Measurements from ENCODE around the gene HTR6. TPM values are rescaled to one million over a fixed set of nuclear protein-coding genes. Genes with fewer than 3 reads are reported as not detected.

The HTR6 gene
- total RNA-seq, 1 donor from 2014 or later: 0.11 TPM

- Mint-ChIP-seq H3K4me1 (ENCODE audit: low read depth, unreplicated experiment) (no peaks in the 10 kb centered on the region), H3K27me3 (ENCODE audit: low read depth, unreplicated experiment) (peaks cover 16% of the 10 kb centered on the region), H3K36me3 (ENCODE audit: low read depth, unreplicated experiment) (no peaks in the 10 kb centered on the region), H3K9me3 (ENCODE audit: unreplicated experiment) (no peaks in the 10 kb centered on the region), H3K4me3 (ENCODE audit: unreplicated experiment) (peak overlapping the region; percentile 34), H3K27ac (ENCODE audit: unreplicated experiment) (no peak overlapping the region)
- Histone ChIP-seq H3K9me3 (ENCODE audit: insufficient read depth, low read depth, low read length) (no peaks in the 10 kb centered on the region), H3K4me3 (ENCODE audit: insufficient read depth, low read depth, low read length) (no peak overlapping the region), H3K9ac (ENCODE audit: low read length) (no peak overlapping the region), H3K27ac (ENCODE audit: low read depth, low read length) (no peak overlapping the region), H2AFZ (ENCODE audit: low read depth, low read length) (peak overlapping the region; percentile 36), H3K4me2 (ENCODE audit: low read length) (peak overlapping the region; percentile 57), H3K79me2 (ENCODE audit: insufficient read depth, low read length) (no peaks in the 10 kb centered on the region), H3K36me3 (ENCODE audit: insufficient read depth, low read length) (no peaks in the 10 kb centered on the region), H4K20me1 (ENCODE audit: insufficient read depth, low read length) (no peaks in the 10 kb centered on the region), H3K27me3 (ENCODE audit: insufficient read depth, low read length) (no peaks in the 10 kb centered on the region), H3K4me1 (ENCODE audit: insufficient read depth, low read length) (no peaks in the 10 kb centered on the region)
- peak; percentile 37 for DNase-seq (ENCODE audit: low read depth)
- peak; percentile 13 for FAIRE-seq
- TF ChIP-seq, protein P1, sequence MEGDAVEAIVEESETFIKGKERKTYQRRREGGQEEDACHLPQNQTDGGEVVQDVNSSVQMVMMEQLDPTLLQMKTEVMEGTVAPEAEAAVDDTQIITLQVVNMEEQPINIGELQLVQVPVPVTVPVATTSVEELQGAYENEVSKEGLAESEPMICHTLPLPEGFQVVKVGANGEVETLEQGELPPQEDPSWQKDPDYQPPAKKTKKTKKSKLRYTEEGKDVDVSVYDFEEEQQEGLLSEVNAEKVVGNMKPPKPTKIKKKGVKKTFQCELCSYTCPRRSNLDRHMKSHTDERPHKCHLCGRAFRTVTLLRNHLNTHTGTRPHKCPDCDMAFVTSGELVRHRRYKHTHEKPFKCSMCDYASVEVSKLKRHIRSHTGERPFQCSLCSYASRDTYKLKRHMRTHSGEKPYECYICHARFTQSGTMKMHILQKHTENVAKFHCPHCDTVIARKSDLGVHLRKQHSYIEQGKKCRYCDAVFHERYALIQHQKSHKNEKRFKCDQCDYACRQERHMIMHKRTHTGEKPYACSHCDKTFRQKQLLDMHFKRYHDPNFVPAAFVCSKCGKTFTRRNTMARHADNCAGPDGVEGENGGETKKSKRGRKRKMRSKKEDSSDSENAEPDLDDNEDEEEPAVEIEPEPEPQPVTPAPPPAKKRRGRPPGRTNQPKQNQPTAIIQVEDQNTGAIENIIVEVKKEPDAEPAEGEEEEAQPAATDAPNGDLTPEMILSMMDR (IDR thresholded peaks at IDR 0.05; ENCODE audit: insufficient read depth, low read depth, low read length): peak; percentile 84
- no peak for TF ChIP-seq EZH2 (IDR thresholded peaks at IDR 0.05; ENCODE audit: insufficient read depth, low read length)
Observed at GRCh38 chr1:19704247-19705113, 39.8 kb downstream of the HTR6 start.

DNA sequence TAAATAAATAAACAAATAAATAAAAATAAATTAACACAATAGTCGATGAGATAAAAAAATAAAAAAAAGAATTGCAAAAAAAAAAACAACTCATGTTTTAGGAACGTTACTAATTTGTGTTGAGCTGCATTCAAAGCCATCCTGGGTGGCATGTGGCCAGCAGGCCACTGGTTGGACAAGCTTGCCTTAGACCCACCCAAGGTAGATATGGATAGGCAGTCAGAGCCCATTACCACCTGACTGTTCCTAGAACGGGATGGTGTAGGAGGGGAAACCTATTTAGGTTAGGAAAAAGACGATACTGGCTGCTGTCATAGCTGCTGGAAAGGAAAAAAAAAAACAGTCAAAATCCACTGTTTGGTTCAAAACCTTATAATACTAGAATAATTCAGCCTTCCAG lies 40.8 kb downstream of the HTR6 start:
- H3K27ac Mint-ChIP-seq (ENCODE audit: unreplicated experiment): no peak overlapping the region
- no peak for TF ChIP-seq EZH2 (IDR thresholded peaks at IDR 0.05; ENCODE audit: insufficient read depth, low read length)
- TF ChIP-seq, protein P1 (IDR thresholded peaks at IDR 0.05; ENCODE audit: insufficient read depth, low read depth, low read length): no peak
- Histone ChIP-seq H3K9ac (ENCODE audit: low read length) (no peak overlapping the region), H3K4me2 (ENCODE audit: low read length) (no peak overlapping the region), H3K4me3 (ENCODE audit: insufficient read depth, low read depth, low read length) (no peak overlapping the region), H3K36me3 (ENCODE audit: insufficient read depth, low read length) (no peaks in the 10 kb centered on the region), H4K20me1 (ENCODE audit: insufficient read depth, low read length) (no peaks in the 10 kb centered on the region), H3K79me2 (ENCODE audit: insufficient read depth, low read length) (no peaks in the 10 kb centered on the region), H3K4me1 (ENCODE audit: insufficient read depth, low read length) (no peaks in the 10 kb centered on the region), H2AFZ (ENCODE audit: low read depth, low read length) (no peak overlapping the region), H3K27me3 (ENCODE audit: insufficient read depth, low read length) (no peaks in the 10 kb centered on the region), H3K27ac (ENCODE audit: low read depth, low read length) (no peak overlapping the region), H3K9me3 (ENCODE audit: insufficient read depth, low read depth, low read length) (no peaks in the 10 kb centered on the region)
- no peak for FAIRE-seq
- H3K4me1 Mint-ChIP-seq (ENCODE audit: low read depth, unreplicated experiment): no peaks in the 10 kb centered on the region
- H3K4me3 Mint-ChIP-seq (ENCODE audit: unreplicated experiment): no peak overlapping the region
- peaks cover 13% of the 10 kb centered on the region for H3K27me3 Mint-ChIP-seq (ENCODE audit: low read depth, unreplicated experiment)
- H3K36me3 Mint-ChIP-seq (ENCODE audit: low read depth, unreplicated experiment): no peaks in the 10 kb centered on the region
- no peak for DNase-seq (ENCODE audit: low read depth)
- no peaks in the 10 kb centered on the region for H3K9me3 Mint-ChIP-seq (ENCODE audit: unreplicated experiment)

DNA sequence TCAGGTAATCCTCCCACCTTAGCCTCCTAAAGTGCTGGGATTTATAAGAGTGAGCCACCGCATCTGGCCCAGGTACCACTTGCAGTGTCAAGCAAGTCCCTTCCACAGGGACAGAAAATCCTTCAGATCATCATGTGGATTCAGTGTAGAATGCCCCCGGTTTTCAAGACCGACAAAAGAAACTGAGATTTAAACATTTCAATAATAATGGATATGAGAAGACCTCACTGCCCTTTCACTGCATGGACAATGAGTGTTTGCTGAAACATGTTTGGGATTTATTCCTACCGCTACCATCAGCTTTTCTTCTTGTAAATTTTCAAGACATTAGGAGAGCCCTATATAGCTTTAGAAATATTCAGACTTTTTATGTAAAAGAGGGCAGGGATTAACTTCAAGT lies 41.5 kb downstream of the HTR6 start:
- H3K4me3 Mint-ChIP-seq (ENCODE audit: unreplicated experiment): no peak overlapping the region
- Histone ChIP-seq H3K27ac (ENCODE audit: low read depth, low read length) (no peak overlapping the region), H4K20me1 (ENCODE audit: insufficient read depth, low read length) (no peaks in the 10 kb centered on the region), H2AFZ (ENCODE audit: low read depth, low read length) (no peak overlapping the region), H3K4me1 (ENCODE audit: insufficient read depth, low read length) (no peaks in the 10 kb centered on the region), H3K27me3 (ENCODE audit: insufficient read depth, low read length) (no peaks in the 10 kb centered on the region), H3K4me2 (ENCODE audit: low read length) (no peak overlapping the region), H3K36me3 (ENCODE audit: insufficient read depth, low read length) (no peaks in the 10 kb centered on the region), H3K9me3 (ENCODE audit: insufficient read depth, low read depth, low read length) (no peaks in the 10 kb centered on the region), H3K9ac (ENCODE audit: low read length) (no peak overlapping the region), H3K79me2 (ENCODE audit: insufficient read depth, low read length) (no peaks in the 10 kb centered on the region), H3K4me3 (ENCODE audit: insufficient read depth, low read depth, low read length) (no peak overlapping the region)
- H3K27ac Mint-ChIP-seq (ENCODE audit: unreplicated experiment): no peak overlapping the region
- H3K9me3 Mint-ChIP-seq (ENCODE audit: unreplicated experiment): no peaks in the 10 kb centered on the region
- TF ChIP-seq, protein P1 (IDR thresholded peaks at IDR 0.05; ENCODE audit: insufficient read depth, low read depth, low read length): no peak
- no peak for TF ChIP-seq EZH2 (IDR thresholded peaks at IDR 0.05; ENCODE audit: insufficient read depth, low read length)
- no peaks in the 10 kb centered on the region for H3K36me3 Mint-ChIP-seq (ENCODE audit: low read depth, unreplicated experiment)
- no peaks in the 10 kb centered on the region for H3K4me1 Mint-ChIP-seq (ENCODE audit: low read depth, unreplicated experiment)
- peaks cover 16% of the 10 kb centered on the region for H3K27me3 Mint-ChIP-seq (ENCODE audit: low read depth, unreplicated experiment)
- FAIRE-seq (no peak), DNase-seq (ENCODE audit: low read depth) (no peak)

All from astrocyte (in vitro differentiated cells and primary cell).